Calu3 (cell line): ENCODE data around the gene NRIP1. TPM values are rescaled to one million over a fixed set of nuclear protein-coding genes. Genes with fewer than 3 reads are reported as not detected.

ENCODE experiments used
- BruUV-seq: library from RNA; stranded (reverse); fragments of 400-500 nt; replicated peaks from 2 replicates; lab custom pipeline; 2021; lab: Mats Ljungman, UMichigan
- CTCF ChIA-PET: fragments of 300-600 bp; sonication (Branson Sonifier 250); formaldehyde crosslinking; loops from one replicate; lab custom pipeline; 2022; ENCODE audit warnings: antibody characterized with exemption; lab: Charles Lee
- DNase-seq: peaks from one replicate; pipeline ENCODE4 v3.0.0; 2022
- H3K27ac Mint-ChIP-seq: one replicate; pipeline ENCODE4 v1.8.0; 2022; ENCODE audit warnings: mixed read lengths; ENCODE audit not compliant: unreplicated experiment
- H3K27me3 Mint-ChIP-seq: one replicate; pipeline ENCODE4 v1.8.0; 2022; ENCODE audit warnings: mixed read lengths; ENCODE audit not compliant: unreplicated experiment
- H3K36me3 Mint-ChIP-seq: one replicate; pipeline ENCODE4 v1.8.0; 2022; ENCODE audit warnings: mild to moderate bottlenecking, moderate library complexity, mixed read lengths; ENCODE audit not compliant: insufficient read depth, unreplicated experiment
- H3K4me1 Mint-ChIP-seq: one replicate; pipeline ENCODE4 v1.8.0; 2022; ENCODE audit warnings: mild to moderate bottlenecking, low read depth, mixed read lengths; ENCODE audit not compliant: unreplicated experiment
- H3K4me3 Mint-ChIP-seq: one replicate; pipeline ENCODE4 v1.8.0; 2022; ENCODE audit warnings: mild to moderate bottlenecking, low read depth, moderate library complexity, mixed read lengths; ENCODE audit not compliant: unreplicated experiment
- H3K9me3 Mint-ChIP-seq: one replicate; pipeline ENCODE4 v1.8.0; 2022; ENCODE audit warnings: low read depth, mixed read lengths; ENCODE audit not compliant: unreplicated experiment
- intact Hi-C: fragments of 100-400 bp; cut with micrococcal nuclease; formaldehyde crosslinking; loops from one replicate; pipeline ENCODE4 v1.10.0; 2022; ENCODE audit not compliant: unreplicated experiment
- total RNA-seq: library from RNA; stranded (reverse); gene quantifications from 2 replicates; pipeline ENCODE4 v1.2.3, GENCODE V29; 2022
- TF ChIP-seq, protein P1 (sequence below): fragments of 200-600 bp; IDR thresholded peaks from one replicate; pipeline ENCODE4 v1.8.0; 2022; ENCODE audit warnings: antibody characterized with exemption; ENCODE audit not compliant: unreplicated experiment

NRIP1 gene
- total RNA-seq, 1 experiment from 2014 or later: 58.7 TPM

- TF ChIP-seq, protein P1, sequence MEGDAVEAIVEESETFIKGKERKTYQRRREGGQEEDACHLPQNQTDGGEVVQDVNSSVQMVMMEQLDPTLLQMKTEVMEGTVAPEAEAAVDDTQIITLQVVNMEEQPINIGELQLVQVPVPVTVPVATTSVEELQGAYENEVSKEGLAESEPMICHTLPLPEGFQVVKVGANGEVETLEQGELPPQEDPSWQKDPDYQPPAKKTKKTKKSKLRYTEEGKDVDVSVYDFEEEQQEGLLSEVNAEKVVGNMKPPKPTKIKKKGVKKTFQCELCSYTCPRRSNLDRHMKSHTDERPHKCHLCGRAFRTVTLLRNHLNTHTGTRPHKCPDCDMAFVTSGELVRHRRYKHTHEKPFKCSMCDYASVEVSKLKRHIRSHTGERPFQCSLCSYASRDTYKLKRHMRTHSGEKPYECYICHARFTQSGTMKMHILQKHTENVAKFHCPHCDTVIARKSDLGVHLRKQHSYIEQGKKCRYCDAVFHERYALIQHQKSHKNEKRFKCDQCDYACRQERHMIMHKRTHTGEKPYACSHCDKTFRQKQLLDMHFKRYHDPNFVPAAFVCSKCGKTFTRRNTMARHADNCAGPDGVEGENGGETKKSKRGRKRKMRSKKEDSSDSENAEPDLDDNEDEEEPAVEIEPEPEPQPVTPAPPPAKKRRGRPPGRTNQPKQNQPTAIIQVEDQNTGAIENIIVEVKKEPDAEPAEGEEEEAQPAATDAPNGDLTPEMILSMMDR: no peak
- Mint-ChIP-seq H3K27me3 (no peaks in the 10 kb centered on the region), H3K4me3 (no peak overlapping the region), H3K27ac (no peak overlapping the region), H3K4me1 (peaks cover 40% of the 10 kb centered on the region), H3K9me3 (no peaks in the 10 kb centered on the region), H3K36me3 (peaks cover 12% of the 10 kb centered on the region)
- no peak for DNase-seq
- CTCF ChIA-PET: no interaction called here
- intact Hi-C loops: loop anchor here (5.0 kb wide), 1 partner anchor 82 kb away; no protein-coding TSS in a partner anchor
- BruUV-seq: no TSS peak
Observed at GRCh38 chr21:14959343-14959742, 105.5 kb downstream of the NRIP1 start.

- DNase-seq: no peak
- Mint-ChIP-seq H3K9me3 (no peaks in the 10 kb centered on the region), H3K4me1 (peaks cover 40% of the 10 kb centered on the region), H3K36me3 (peaks cover 11% of the 10 kb centered on the region), H3K4me3 (no peak overlapping the region), H3K27ac (peak overlapping the region; percentile 35), H3K27me3 (no peaks in the 10 kb centered on the region)
- BruUV-seq: no TSS peak
- intact Hi-C loops: loop anchor here (5.0 kb wide), 1 partner anchor 81 kb away; no protein-coding TSS in a partner anchor
- TF ChIP-seq, protein P1: no peak
- CTCF ChIA-PET: no interaction called here
Observed at GRCh38 chr21:14957836-14958235, 107.0 kb downstream of the NRIP1 start.

DNA sequence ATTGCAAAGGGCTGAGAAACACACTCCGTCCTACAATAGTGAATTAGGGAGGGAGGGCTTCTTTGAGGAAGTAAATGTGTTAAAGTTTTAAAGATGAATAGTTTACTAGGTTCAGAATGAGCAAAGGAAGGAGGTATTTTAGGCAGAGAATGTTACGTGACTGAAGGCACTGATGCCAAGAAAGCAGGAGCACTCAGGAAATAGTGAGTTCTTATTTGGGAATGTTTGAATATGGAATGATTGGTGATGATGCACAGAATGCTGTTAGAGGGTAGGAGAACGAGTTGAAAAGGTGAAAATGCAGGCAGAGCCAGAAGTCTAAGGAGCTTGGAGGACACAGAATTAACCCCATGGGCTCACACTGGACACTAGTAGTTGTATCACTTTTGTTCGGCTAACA, 108.0 kb downstream of the NRIP1 start:
- Mint-ChIP-seq H3K36me3 (peaks cover 11% of the 10 kb centered on the region), H3K9me3 (no peaks in the 10 kb centered on the region), H3K27ac (peak overlapping the region; percentile 35), H3K27me3 (no peaks in the 10 kb centered on the region), H3K4me3 (no peak overlapping the region), H3K4me1 (peaks cover 40% of the 10 kb centered on the region)
- DNase-seq: no peak
- TF ChIP-seq, protein P1: no peak
- CTCF ChIA-PET: no interaction called here
- intact Hi-C loops: loop anchor here (5.0 kb wide), 1 partner anchor 80 kb away; no protein-coding TSS in a partner anchor
- BruUV-seq: no TSS peak

- H3K4me1 Mint-ChIP-seq: peaks cover 40% of the 10 kb centered on the region
- CTCF ChIA-PET: no interaction called here
- no peak overlapping the region for H3K4me3 Mint-ChIP-seq
- no peaks in the 10 kb centered on the region for H3K27me3 Mint-ChIP-seq
- H3K27ac Mint-ChIP-seq: no peak overlapping the region
- H3K36me3 Mint-ChIP-seq: peaks cover 11% of the 10 kb centered on the region
- TF ChIP-seq, protein P1: no peak
- H3K9me3 Mint-ChIP-seq: no peaks in the 10 kb centered on the region
- no TSS peak for BruUV-seq
- intact Hi-C loops: loop anchor here (5.0 kb wide), 1 partner anchor 79 kb away; no protein-coding TSS in a partner anchor
- DNase-seq: no peak
Observed at GRCh38 chr21:14955936-14956520, 108.8 kb downstream of the NRIP1 start.
